Type B pancreatic cell (in vitro differentiated cells): ENCODE measurements around the gene BDKRB1. TPM values are rescaled to one million over a fixed set of nuclear protein-coding genes. Genes with fewer than 3 reads are reported as not detected.

Experiments
- DNase-seq: peaks from one replicate; pipeline ENCODE4 v3.0.0; 2021; ENCODE audit warnings: mixed read lengths; ENCODE audit not compliant: unreplicated experiment; ENCODE audit errors: extremely low spot score
- H3K27ac Mint-ChIP-seq: 2 replicates; pipeline ENCODE4 v1.8.0; 2021; ENCODE audit warnings: mild to moderate bottlenecking, mixed read lengths
- H3K27me3 Mint-ChIP-seq: 2 replicates; pipeline ENCODE4 v1.8.0; 2021; ENCODE audit warnings: mixed read lengths
- H3K36me3 Mint-ChIP-seq: 2 replicates; pipeline ENCODE4 v1.8.0; 2021; ENCODE audit warnings: mixed read lengths
- H3K4me1 Mint-ChIP-seq: one replicate; pipeline ENCODE4 v1.8.0; 2021; ENCODE audit warnings: mixed read lengths; ENCODE audit not compliant: unreplicated experiment
- H3K4me3 Mint-ChIP-seq: 2 replicates; pipeline ENCODE4 v1.8.0; 2021; ENCODE audit warnings: mild to moderate bottlenecking, mixed read lengths
- H3K9me3 Mint-ChIP-seq: 2 replicates; pipeline ENCODE4 v1.8.0; 2021; ENCODE audit warnings: mixed read lengths
- CTCF ChIP-seq: fragments of 200-600 bp; sonication (generic); conservative IDR thresholded peaks from 2 replicates; pipeline ENCODE4 v1.5.0; 2021; ENCODE audit warnings: antibody characterized with exemption, mild to moderate bottlenecking
- total RNA-seq: library from RNA; stranded (reverse); gene quantifications from 2 replicates; pipeline ENCODE4 v1.2.1, GENCODE V29; 2021; ENCODE audit warnings: low replicate concordance

Gene BDKRB1
- total RNA-seq, 1 donor from 2014 or later, result not detected

GRCh38 chr14:96217376-96217913 lies 38.6 kb upstream of the BDKRB1 start:
- no peaks in the 10 kb centered on the region for H3K36me3 Mint-ChIP-seq
- no peaks in the 10 kb centered on the region for H3K27me3 Mint-ChIP-seq
- H3K4me1 Mint-ChIP-seq, result no peaks in the 10 kb centered on the region
- TF ChIP-seq CTCF, result no peak
- DNase-seq, result no peak
- no peaks in the 10 kb centered on the region for H3K9me3 Mint-ChIP-seq
- no peak overlapping the region for H3K4me3 Mint-ChIP-seq
- H3K27ac Mint-ChIP-seq, result no peak overlapping the region

- no peaks in the 10 kb centered on the region for H3K4me1 Mint-ChIP-seq
Measured at GRCh38 chr14:96221109-96221650, 34.8 kb upstream of the BDKRB1 start.

GRCh38 chr14:96221841-96222240 lies 34.2 kb upstream of the BDKRB1 start:
- Mint-ChIP-seq H3K27ac (no peak overlapping the region), H3K4me1 (no peaks in the 10 kb centered on the region), H3K27me3 (no peaks in the 10 kb centered on the region), H3K9me3 (no peaks in the 10 kb centered on the region), H3K36me3 (no peaks in the 10 kb centered on the region), H3K4me3 (no peak overlapping the region)
- DNase-seq, result no peak
- TF ChIP-seq CTCF, result no peak

More at GRCh38 chr14:96221109-96221650, 34.8 kb upstream of the BDKRB1 start:
- Mint-ChIP-seq H3K27me3 (no peaks in the 10 kb centered on the region), H3K4me3 (no peak overlapping the region), H3K27ac (no peak overlapping the region), H3K9me3 (no peaks in the 10 kb centered on the region), H3K36me3 (no peaks in the 10 kb centered on the region)
- TF ChIP-seq CTCF, result no peak
- no peak for DNase-seq

GRCh38 chr14:96224480-96225096 lies 31.4 kb upstream of the BDKRB1 start:
- no peak for DNase-seq
- Mint-ChIP-seq H3K36me3 (no peaks in the 10 kb centered on the region), H3K4me3 (no peak overlapping the region), H3K9me3 (no peaks in the 10 kb centered on the region), H3K27me3 (no peaks in the 10 kb centered on the region), H3K4me1 (no peaks in the 10 kb centered on the region), H3K27ac (no peak overlapping the region)
- no peak for TF ChIP-seq CTCF

- H3K36me3 Mint-ChIP-seq, result no peaks in the 10 kb centered on the region
- DNase-seq, result no peak
- TF ChIP-seq CTCF, result no peak
- no peaks in the 10 kb centered on the region for H3K4me1 Mint-ChIP-seq
- H3K9me3 Mint-ChIP-seq, result no peaks in the 10 kb centered on the region
- no peak overlapping the region for H3K27ac Mint-ChIP-seq
- H3K27me3 Mint-ChIP-seq, result no peaks in the 10 kb centered on the region
- no peak overlapping the region for H3K4me3 Mint-ChIP-seq
Measured at GRCh38 chr14:96225213-96225612, 30.8 kb upstream of the BDKRB1 start.
